Parathyroid adenoma (tissue), 2 donors: ENCODE measurements around the gene C15orf40.

ENCODE experiments used
- H2AFZ ChIP-seq: fragments of 300-600 bp; sonication (generic); one replicate; pipeline ENCODE4 v1.7.0; 2017; ENCODE audit warnings: antibody characterized with exemption, mild to moderate bottlenecking
- H3K27ac ChIP-seq: fragments of 300-600 bp; sonication (generic); one replicate; pipeline ENCODE4 v1.7.0; 2017
- H3K27me3 ChIP-seq: fragments of 300-600 bp; sonication (generic); one replicate; pipeline ENCODE4 v1.7.0; 2017; ENCODE audit warnings: low read length; ENCODE audit not compliant: control insufficient read depth, insufficient read depth
- H3K36me3 ChIP-seq: fragments of 300-600 bp; sonication (generic); one replicate; pipeline ENCODE4 v1.7.0; 2017; ENCODE audit warnings: low read length; ENCODE audit not compliant: control insufficient read depth, insufficient read depth
- H3K4me1 ChIP-seq: fragments of 300-600 bp; sonication (generic); one replicate; pipeline ENCODE4 v1.7.0; 2017; ENCODE audit warnings: control low read depth
- H3K4me2 ChIP-seq: fragments of 300-600 bp; sonication (generic); one replicate; pipeline ENCODE4 v1.7.0; 2017; ENCODE audit warnings: low read length
- H3K4me3 ChIP-seq: fragments of 300-600 bp; sonication (generic); one replicate; pipeline ENCODE4 v1.7.0; 2017; ENCODE audit warnings: low read depth, low read length
- H3K79me2 ChIP-seq: fragments of 300-600 bp; sonication (generic); one replicate; pipeline ENCODE4 v1.7.0; 2017; ENCODE audit warnings: control low read depth
- H3K9ac ChIP-seq: fragments of 300-600 bp; sonication (generic); one replicate; pipeline ENCODE4 v1.7.0; 2017; ENCODE audit warnings: mild to moderate bottlenecking
- H3K9me3 ChIP-seq: fragments of 300-600 bp; sonication (generic); one replicate; pipeline ENCODE4 v1.7.0; 2017; ENCODE audit warnings: low read length; ENCODE audit not compliant: control insufficient read depth
- TF ChIP-seq, protein P1 (sequence below): fragments of 300-600 bp; sonication (generic); IDR thresholded peaks from one replicate; pipeline ENCODE4 v1.7.0; 2017; ENCODE audit warnings: antibody characterized with exemption, mild to moderate bottlenecking
- donor health status: primary hyperparathyroidism.

Gene C15orf40

DNA sequence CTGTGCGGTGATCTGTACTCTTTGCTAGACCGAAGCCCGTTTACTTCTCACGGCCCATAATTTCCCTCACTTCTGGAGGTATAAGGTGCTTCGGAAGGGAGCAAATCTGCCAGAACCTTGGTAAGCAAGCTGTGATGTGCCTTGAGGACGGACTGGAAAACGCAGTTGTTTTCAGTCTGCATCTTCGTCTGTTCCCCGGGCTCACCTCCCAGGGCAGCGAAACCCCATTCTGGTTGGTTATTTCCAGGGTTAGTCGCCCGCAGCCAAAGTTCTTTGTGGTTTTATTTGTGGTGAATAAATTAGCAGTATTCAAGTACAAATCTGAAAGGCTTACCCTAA, 25.0 kb downstream of the C15orf40 start:
- Histone ChIP-seq H2AFZ (peak overlapping the region; percentile 94), H3K4me2 (peak overlapping the region; percentile 77), H3K4me1 (no peaks in the 10 kb centered on the region), H3K4me3 (peak overlapping the region; percentile 81), H3K9me3 (no peaks in the 10 kb centered on the region), H3K9ac (no peak overlapping the region), H3K36me3 (no peaks in the 10 kb centered on the region), H3K79me2 (no peaks in the 10 kb centered on the region), H3K27ac (peak overlapping the region; percentile 57), H3K27me3 (no peaks in the 10 kb centered on the region)
- TF ChIP-seq, protein P1, sequence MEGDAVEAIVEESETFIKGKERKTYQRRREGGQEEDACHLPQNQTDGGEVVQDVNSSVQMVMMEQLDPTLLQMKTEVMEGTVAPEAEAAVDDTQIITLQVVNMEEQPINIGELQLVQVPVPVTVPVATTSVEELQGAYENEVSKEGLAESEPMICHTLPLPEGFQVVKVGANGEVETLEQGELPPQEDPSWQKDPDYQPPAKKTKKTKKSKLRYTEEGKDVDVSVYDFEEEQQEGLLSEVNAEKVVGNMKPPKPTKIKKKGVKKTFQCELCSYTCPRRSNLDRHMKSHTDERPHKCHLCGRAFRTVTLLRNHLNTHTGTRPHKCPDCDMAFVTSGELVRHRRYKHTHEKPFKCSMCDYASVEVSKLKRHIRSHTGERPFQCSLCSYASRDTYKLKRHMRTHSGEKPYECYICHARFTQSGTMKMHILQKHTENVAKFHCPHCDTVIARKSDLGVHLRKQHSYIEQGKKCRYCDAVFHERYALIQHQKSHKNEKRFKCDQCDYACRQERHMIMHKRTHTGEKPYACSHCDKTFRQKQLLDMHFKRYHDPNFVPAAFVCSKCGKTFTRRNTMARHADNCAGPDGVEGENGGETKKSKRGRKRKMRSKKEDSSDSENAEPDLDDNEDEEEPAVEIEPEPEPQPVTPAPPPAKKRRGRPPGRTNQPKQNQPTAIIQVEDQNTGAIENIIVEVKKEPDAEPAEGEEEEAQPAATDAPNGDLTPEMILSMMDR: no peak

DNA sequence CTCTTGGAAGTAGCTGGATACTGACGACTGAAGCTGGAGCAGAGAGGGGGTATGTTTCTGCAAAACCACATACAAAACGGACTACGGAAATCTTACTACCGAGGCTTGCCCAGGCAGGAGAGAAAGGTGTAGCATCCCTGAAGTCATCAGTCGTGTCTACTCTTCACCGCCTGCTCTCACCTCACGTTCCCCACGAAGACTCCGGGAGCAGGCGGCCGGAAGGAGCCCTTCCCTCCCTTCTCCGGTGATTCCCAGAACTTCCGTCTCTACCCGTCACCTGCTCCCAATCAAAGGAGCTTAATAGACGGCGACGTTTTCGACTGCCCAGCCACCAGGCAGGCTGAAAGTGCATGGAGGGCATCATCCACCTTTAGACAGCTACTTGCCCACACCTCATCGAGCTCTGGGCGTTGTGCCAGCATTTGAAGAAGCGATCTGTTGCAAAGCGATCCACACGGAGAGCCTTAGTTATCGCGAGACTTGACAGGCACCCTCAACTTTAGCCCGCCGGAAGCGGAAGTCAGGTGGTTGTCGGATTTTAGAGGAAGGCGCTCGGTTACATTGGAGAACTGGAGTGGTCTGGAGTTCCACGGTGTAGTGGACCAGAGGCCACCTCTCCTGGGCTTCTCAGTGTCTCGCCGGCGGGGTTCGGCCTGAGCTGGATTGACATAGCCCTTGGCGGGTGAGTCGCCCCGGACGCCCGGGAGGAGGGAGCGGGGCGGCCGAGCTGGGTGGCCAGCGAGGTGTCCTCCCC, 25.6 kb downstream of the C15orf40 start, which contains the start of gene RAMAC:
Gene RAMAC, plus strand, starts transcription at position 523 of the 754 bp plus-strand sequence. CDS start 2,809 bp downstream, outside the sequence.
- TF ChIP-seq, protein P1: no peak
- no peaks in the 10 kb centered on the region for H3K9me3 ChIP-seq
- H3K4me1 ChIP-seq: no peaks in the 10 kb centered on the region

DNA sequence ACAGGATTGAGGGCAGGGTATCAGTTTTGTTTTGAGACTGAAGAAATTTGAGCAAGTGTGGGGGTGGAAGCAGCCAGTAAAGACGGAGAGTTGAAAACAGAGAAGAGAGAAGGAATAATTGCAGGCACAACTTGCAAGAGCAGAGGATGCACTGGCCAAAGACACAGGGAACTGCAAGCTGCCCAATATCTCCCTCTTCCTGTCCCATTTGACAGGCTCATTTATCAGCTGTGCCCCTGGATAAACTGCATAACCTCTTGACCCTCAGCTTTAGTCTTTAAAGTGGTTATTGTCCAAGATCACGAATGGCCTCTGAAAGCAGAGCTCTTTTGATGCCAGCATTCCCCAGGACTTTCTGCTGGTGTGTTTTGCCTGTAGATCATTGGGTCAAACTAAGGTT, 30.5 kb downstream of the C15orf40 start:
- Histone ChIP-seq H3K4me2 (no peak overlapping the region), H3K27ac (no peak overlapping the region), H3K9me3 (no peaks in the 10 kb centered on the region), H3K27me3 (no peaks in the 10 kb centered on the region), H3K4me1 (no peaks in the 10 kb centered on the region), H2AFZ (no peak overlapping the region), H3K79me2 (no peaks in the 10 kb centered on the region), H3K36me3 (no peaks in the 10 kb centered on the region), H3K9ac (no peak overlapping the region), H3K4me3 (no peak overlapping the region)
- TF ChIP-seq, protein P1: no peak

More for the DNA sequence above, 25.6 kb downstream of the C15orf40 start, which contains the start of gene RAMAC:
- peak within 1 kb of the TSS; percentile 57 for H3K27ac ChIP-seq
- H3K79me2 ChIP-seq: no peaks in the 10 kb centered on the region
- H3K27me3 ChIP-seq: no peaks in the 10 kb centered on the region
- H3K4me2 ChIP-seq: peak within 1 kb of the TSS; percentile 77
- peak within 1 kb of the TSS; percentile 81 for H3K4me3 ChIP-seq
- H2AFZ ChIP-seq: peak within 1 kb of the TSS; percentile 94
- no peak within 1 kb of the TSS for H3K9ac ChIP-seq
- H3K36me3 ChIP-seq: no peaks in the 10 kb centered on the region

DNA sequence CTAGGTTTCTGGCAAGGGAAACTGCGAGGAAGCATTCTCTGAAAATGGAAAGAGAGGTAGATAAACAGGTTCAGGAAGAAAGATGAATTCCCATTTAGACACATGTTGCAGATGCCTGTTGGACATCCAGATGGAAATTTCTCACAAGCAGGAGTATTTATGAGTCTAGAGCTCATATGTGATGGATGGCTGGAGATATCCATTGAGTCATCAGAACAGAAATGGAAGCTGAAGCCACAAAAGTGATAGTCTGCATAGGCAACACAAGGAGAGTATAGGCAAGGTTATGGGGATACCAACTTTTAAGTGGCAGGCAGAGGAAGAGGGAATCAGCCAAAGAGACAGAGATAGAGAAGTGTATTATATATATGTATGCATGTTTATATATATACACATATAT, 31.7 kb downstream of the C15orf40 start:
- Histone ChIP-seq H3K4me2 (no peak overlapping the region), H3K79me2 (no peaks in the 10 kb centered on the region), H3K9me3 (no peaks in the 10 kb centered on the region), H3K36me3 (no peaks in the 10 kb centered on the region), H2AFZ (no peak overlapping the region), H3K27ac (no peak overlapping the region), H3K4me1 (no peaks in the 10 kb centered on the region), H3K4me3 (no peak overlapping the region), H3K9ac (no peak overlapping the region), H3K27me3 (no peaks in the 10 kb centered on the region)
- TF ChIP-seq, protein P1: no peak

DNA sequence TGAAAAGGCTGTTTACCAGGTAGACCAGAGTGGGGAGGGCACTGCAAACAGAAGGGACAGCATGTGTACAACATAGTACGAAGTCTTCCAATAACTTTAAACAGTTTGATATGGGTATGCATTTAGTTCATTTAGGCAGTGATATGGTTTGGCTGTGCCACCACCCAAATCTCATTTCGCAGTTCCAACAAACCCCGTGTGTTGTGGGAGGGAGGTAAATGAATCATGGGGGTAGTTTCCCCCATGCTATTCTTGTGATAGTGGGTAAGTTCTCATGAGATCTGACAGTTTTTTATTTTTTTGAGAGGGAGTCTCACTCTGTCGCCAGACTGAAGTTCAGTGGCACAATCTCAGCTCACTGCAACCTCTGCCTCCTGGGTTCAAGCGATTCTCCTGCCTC, 33.0 kb downstream of the C15orf40 start:
- H3K79me2 ChIP-seq: no peaks in the 10 kb centered on the region
- no peaks in the 10 kb centered on the region for H3K9me3 ChIP-seq
- H3K36me3 ChIP-seq: no peaks in the 10 kb centered on the region
- H3K4me1 ChIP-seq: no peaks in the 10 kb centered on the region
- H3K27me3 ChIP-seq: no peaks in the 10 kb centered on the region
- H3K4me2 ChIP-seq: no peak overlapping the region
- TF ChIP-seq, protein P1: no peak
- H3K4me3 ChIP-seq: no peak overlapping the region
- no peak overlapping the region for H2AFZ ChIP-seq
- no peak overlapping the region for H3K9ac ChIP-seq
- no peak overlapping the region for H3K27ac ChIP-seq
